WERI-Rb-1 (cell line): ENCODE measurements around the gene FLT4.

Experiments used
- DNase-seq: peaks from one replicate; pipeline ENCODE4 v3.0.0-alpha.2; 2020
- H3K27ac ChIP-seq: fragments of 250-450 bp; sonication (Bioruptor Pico); 2 replicates; pipeline ENCODE4 v1.5.1; 2020; ENCODE audit warnings: mild to moderate bottlenecking, moderate library complexity
- H3K27me3 ChIP-seq: fragments of 250-450 bp; sonication (Bioruptor Pico); 2 replicates; pipeline ENCODE4 v1.5.1; 2021; ENCODE audit warnings: mild to moderate bottlenecking, low read depth, moderate library complexity; ENCODE audit not compliant: insufficient read depth, severe bottlenecking
- H3K36me3 ChIP-seq: fragments of 250-450 bp; sonication (Bioruptor Pico); 2 replicates; pipeline ENCODE4 v1.5.1; 2020; ENCODE audit warnings: mild to moderate bottlenecking, moderate library complexity
- H3K4me3 ChIP-seq: 2 replicates; pipeline ENCODE4 v1.5.1; 2011; ENCODE audit warnings: low read depth, mild to moderate bottlenecking, control low read depth, low read length
- H3K9me3 ChIP-seq: fragments of 250-450 bp; sonication (Bioruptor Pico); 2 replicates; pipeline ENCODE4 v1.5.1; 2021; ENCODE audit warnings: mild to moderate bottlenecking, moderate library complexity; ENCODE audit not compliant: severe bottlenecking
- CTCF ChIP-seq: IDR thresholded peaks from 2 replicates; pipeline ENCODE4 v1.5.1; 2011; ENCODE audit warnings: low read depth, mild to moderate bottlenecking, control low read depth, inconsistent platforms, low read length

FLT4 gene

GRCh38 chr5:180637962-180638680, 11.3 kb downstream of the FLT4 start:
- no peaks in the 10 kb centered on the region for H3K36me3 ChIP-seq
- no peak for TF ChIP-seq CTCF
- no peak overlapping the region for H3K4me3 ChIP-seq
- H3K9me3 ChIP-seq = no peaks in the 10 kb centered on the region
- H3K27ac ChIP-seq = no peak overlapping the region
- no peak for DNase-seq
- H3K27me3 ChIP-seq = no peaks in the 10 kb centered on the region

- DNase-seq = no peak
- H3K9me3 ChIP-seq = no peaks in the 10 kb centered on the region
- H3K4me3 ChIP-seq = no peak overlapping the region
- H3K27me3 ChIP-seq = no peaks in the 10 kb centered on the region
- no peak overlapping the region for H3K27ac ChIP-seq
- no peak for TF ChIP-seq CTCF
- H3K36me3 ChIP-seq = no peaks in the 10 kb centered on the region
These were observed 12.9 kb downstream of the FLT4 start for GRCh38 chr5:180636403-180637075.

GRCh38 chr5:180636016-180636402, 13.4 kb downstream of the FLT4 start:
- Histone ChIP-seq H3K27me3 (no peaks in the 10 kb centered on the region), H3K36me3 (no peaks in the 10 kb centered on the region), H3K27ac (no peak overlapping the region), H3K4me3 (no peak overlapping the region), H3K9me3 (no peaks in the 10 kb centered on the region)
- no peak for DNase-seq
- TF ChIP-seq CTCF = no peak

GRCh38 chr5:180633283-180634177, 15.9 kb downstream of the FLT4 start:
- Histone ChIP-seq H3K9me3 (no peaks in the 10 kb centered on the region), H3K27ac (no peak overlapping the region), H3K27me3 (no peaks in the 10 kb centered on the region), H3K4me3 (no peak overlapping the region), H3K36me3 (no peaks in the 10 kb centered on the region)
- no peak for DNase-seq
- TF ChIP-seq CTCF = no peak

GRCh38 chr5:180632768-180633167, 16.6 kb downstream of the FLT4 start:
- DNase-seq = no peak
- no peaks in the 10 kb centered on the region for H3K27me3 ChIP-seq
- no peak overlapping the region for H3K27ac ChIP-seq
- no peaks in the 10 kb centered on the region for H3K9me3 ChIP-seq
- H3K36me3 ChIP-seq = no peaks in the 10 kb centered on the region
- no peak for TF ChIP-seq CTCF
- H3K4me3 ChIP-seq = no peak overlapping the region
